DOHH2 (cell line): ENCODE results near the gene ADCY7.

Source experiments
- H3F3A ChIP-seq: fragments of 200-600 bp; sonication (generic), shearing (Covaris generic); 2 replicates; pipeline ENCODE4 v1.6.0; 2016; ENCODE audit warnings: antibody characterized with exemption, mild to moderate bottlenecking; ENCODE audit not compliant: control insufficient read depth, insufficient read depth
- H3K27ac ChIP-seq: fragments of 200-600 bp; sonication (generic); 2 replicates; pipeline ENCODE4 v1.5.1; 2014; ENCODE audit warnings: low read depth, mild to moderate bottlenecking, low read length, moderate library complexity
- H3K27me3 ChIP-seq: fragments of 200-600 bp; sonication (generic); 2 replicates; pipeline ENCODE4 v1.6.1; 2014; ENCODE audit warnings: mild to moderate bottlenecking, low read length, mixed read lengths; ENCODE audit not compliant: control insufficient read depth
- H3K36me3 ChIP-seq: fragments of 200-600 bp; sonication (generic); 2 replicates; pipeline ENCODE4 v1.6.1; 2014; ENCODE audit warnings: mild to moderate bottlenecking, low read length, moderate library complexity, mixed read lengths; ENCODE audit not compliant: control insufficient read depth
- H3K4me1 ChIP-seq: fragments of 200-600 bp; sonication (generic); 2 replicates; pipeline ENCODE4 v1.6.1; 2014; ENCODE audit warnings: mild to moderate bottlenecking, low read length, mixed read lengths; ENCODE audit not compliant: control insufficient read depth
- H3K4me2 ChIP-seq: fragments of 200-600 bp; sonication (generic); 2 replicates; pipeline ENCODE4 v1.6.0; 2014; ENCODE audit warnings: mild to moderate bottlenecking, low read length, moderate library complexity
- H3K4me3 ChIP-seq: fragments of 200-600 bp; sonication (generic); 2 replicates; pipeline ENCODE4 v1.5.1; 2014; ENCODE audit warnings: mild to moderate bottlenecking, low read length, mixed read lengths
- H3K79me2 ChIP-seq: fragments of 200-600 bp; sonication (generic); 2 replicates; pipeline ENCODE4 v1.6.1; 2014; ENCODE audit warnings: mild to moderate bottlenecking, low read length, mixed read lengths; ENCODE audit not compliant: control insufficient read depth
- H3K9me2 ChIP-seq: fragments of 200-600 bp; sonication (generic); replicated peaks from 2 replicates; pipeline ENCODE4 v1.6.1; 2014; ENCODE audit warnings: mild to moderate bottlenecking, low read length, mixed read lengths; ENCODE audit not compliant: control insufficient read depth
- H3K9me3 ChIP-seq: fragments of 200-600 bp; sonication (generic); 2 replicates; pipeline ENCODE4 v1.6.1; 2014; ENCODE audit warnings: antibody characterized with exemption, low read length, mixed read lengths; ENCODE audit not compliant: control insufficient read depth, insufficient read depth
- H4K20me1 ChIP-seq: fragments of 200-600 bp; sonication (generic); 2 replicates; pipeline ENCODE4 v1.6.0; 2014; ENCODE audit warnings: low read depth, mild to moderate bottlenecking, antibody characterized with exemption, low read length, moderate library complexity; ENCODE audit not compliant: control insufficient read depth, insufficient read depth
- CTCF ChIP-seq: fragments of 200-600 bp; sonication (generic); IDR thresholded peaks from one replicate; pipeline ENCODE4 v1.5.1; 2014; ENCODE audit warnings: antibody characterized with exemption, mild to moderate bottlenecking, low read depth, low read length; ENCODE audit not compliant: poor library complexity, severe bottlenecking
- EZH2phosphoT487 ChIP-seq: fragments of 200-600 bp; sonication (generic); IDR thresholded peaks from 2 replicates; pipeline ENCODE4 v1.6.1; 2017; ENCODE audit warnings: borderline replicate concordance, mild to moderate bottlenecking, antibody characterized with exemption, low read length, moderate library complexity, mixed read lengths

The ADCY7 gene

GRCh38 chr16:50298075-50298460, 31.7 kb downstream of the ADCY7 start:
- no peak for TF ChIP-seq EZH2phosphoT487
- TF ChIP-seq CTCF, result no peak
- Histone ChIP-seq H3K4me3 (no peak overlapping the region), H3K79me2 (no peaks in the 10 kb centered on the region), H3K36me3 (no peaks in the 10 kb centered on the region), H3K9me2 (no peaks in the 10 kb centered on the region), H3K4me1 (no peaks in the 10 kb centered on the region), H3F3A (no peaks in the 10 kb centered on the region), H3K27ac (no peak overlapping the region), H3K27me3 (no peaks in the 10 kb centered on the region), H4K20me1 (no peaks in the 10 kb centered on the region), H3K9me3 (no peaks in the 10 kb centered on the region), H3K4me2 (no peak overlapping the region)

GRCh38 chr16:50298591-50299507, 32.5 kb downstream of the ADCY7 start:
- H3K4me3 ChIP-seq, result no peak overlapping the region
- no peak overlapping the region for H3K27ac ChIP-seq
- TF ChIP-seq EZH2phosphoT487, result no peak
- no peak for TF ChIP-seq CTCF
- no peaks in the 10 kb centered on the region for H3K4me1 ChIP-seq
- no peaks in the 10 kb centered on the region for H3K36me3 ChIP-seq
- no peaks in the 10 kb centered on the region for H3F3A ChIP-seq
- H3K9me3 ChIP-seq, result no peaks in the 10 kb centered on the region
- H3K27me3 ChIP-seq, result no peaks in the 10 kb centered on the region
- H3K9me2 ChIP-seq, result no peaks in the 10 kb centered on the region
- no peak overlapping the region for H3K4me2 ChIP-seq
- no peaks in the 10 kb centered on the region for H4K20me1 ChIP-seq
- no peaks in the 10 kb centered on the region for H3K79me2 ChIP-seq

- H3K4me2 ChIP-seq, result no peak overlapping the region
- H3F3A ChIP-seq, result no peaks in the 10 kb centered on the region
- no peaks in the 10 kb centered on the region for H3K79me2 ChIP-seq
- H3K4me3 ChIP-seq, result no peak overlapping the region
- H3K9me3 ChIP-seq, result no peaks in the 10 kb centered on the region
- no peak for TF ChIP-seq CTCF
- TF ChIP-seq EZH2phosphoT487, result no peak
- H3K27me3 ChIP-seq, result no peaks in the 10 kb centered on the region
- H3K36me3 ChIP-seq, result no peaks in the 10 kb centered on the region
- no peaks in the 10 kb centered on the region for H4K20me1 ChIP-seq
- H3K9me2 ChIP-seq, result no peaks in the 10 kb centered on the region
- H3K27ac ChIP-seq, result no peak overlapping the region
- no peaks in the 10 kb centered on the region for H3K4me1 ChIP-seq
These were observed 33.3 kb downstream of the ADCY7 start for GRCh38 chr16:50299508-50300105.
